H9 (cell line): Measurements from ENCODE around the gene FSTL4. TPM values are rescaled to one million over a fixed set of nuclear protein-coding genes. Genes with fewer than 3 reads are reported as not detected.

Source experiments
- DNase-seq: peaks from one replicate; pipeline ENCODE4 v3.0.0-alpha.2; 2017
- H2AFZ ChIP-seq: one replicate; pipeline ENCODE4 v1.6.1; 2013; ENCODE audit warnings: mild to moderate bottlenecking, low read length, control low read depth, moderate library complexity
- H2AK5ac ChIP-seq: 2 replicates; pipeline ENCODE4 v1.6.1; 2013; ENCODE audit warnings: low read length, control low read depth, mixed read lengths; ENCODE audit not compliant: insufficient read length
- H2BK120ac ChIP-seq: one replicate; pipeline ENCODE4 v1.6.1; 2013; ENCODE audit warnings: low read depth, mild to moderate bottlenecking, low read length, control low read depth, inconsistent platforms; ENCODE audit not compliant: poor library complexity, severe bottlenecking
- H2BK12ac ChIP-seq: 2 replicates; pipeline ENCODE4 v1.6.1; 2013; ENCODE audit warnings: low read length, control low read depth, mixed read lengths, low read depth; ENCODE audit not compliant: insufficient read length
- H2BK15ac ChIP-seq: 2 replicates; pipeline ENCODE4 v1.6.1; 2013; ENCODE audit warnings: low read depth, low read length, control low read depth
- H2BK20ac ChIP-seq: one replicate; pipeline ENCODE4 v1.6.1; 2013; ENCODE audit warnings: low read depth, mild to moderate bottlenecking, low read length, control low read depth, inconsistent platforms; ENCODE audit not compliant: poor library complexity, severe bottlenecking
- H2BK5ac ChIP-seq: 2 replicates; pipeline ENCODE4 v1.6.1; 2013; ENCODE audit warnings: low read length, control low read depth, mixed read lengths; ENCODE audit not compliant: insufficient read length
- H3K14ac ChIP-seq: 2 replicates; pipeline ENCODE4 v1.6.1; 2013; ENCODE audit warnings: low read length, control low read depth; ENCODE audit not compliant: insufficient read depth
- H3K18ac ChIP-seq: 2 replicates; pipeline ENCODE4 v1.6.1; 2013; ENCODE audit warnings: low read depth, mild to moderate bottlenecking, mixed read lengths, low read length, control low read depth; ENCODE audit not compliant: insufficient read length
- H3K23ac ChIP-seq: 2 replicates; pipeline ENCODE4 v1.6.1; 2013; ENCODE audit warnings: low read length, control low read depth, mixed read lengths, low read depth; ENCODE audit not compliant: insufficient read length
- H3K23me2 ChIP-seq: 2 replicates; pipeline ENCODE4 v1.6.1; 2013; ENCODE audit warnings: low read depth, mild to moderate bottlenecking, mixed read lengths, low read length, control low read depth; ENCODE audit not compliant: insufficient read length, poor library complexity, severe bottlenecking
- H3K27ac ChIP-seq: 2 replicates; pipeline ENCODE4 v1.5.1; 2013; ENCODE audit warnings: low read length, control low read depth, mixed read lengths, low read depth; ENCODE audit not compliant: insufficient read length
- H3K27me3 ChIP-seq: 2 replicates; pipeline ENCODE4 v1.6.1; 2013; ENCODE audit warnings: low read length, control low read depth, inconsistent platforms; ENCODE audit not compliant: insufficient read depth
- H3K4ac ChIP-seq: 2 replicates; pipeline ENCODE4 v1.6.1; 2013; ENCODE audit warnings: low read depth, mild to moderate bottlenecking, control low read depth, inconsistent platforms, low read length, moderate library complexity
- H3K4me1 ChIP-seq: 2 replicates; pipeline ENCODE4 v1.6.1; 2013; ENCODE audit warnings: low read length, control low read depth, inconsistent platforms; ENCODE audit not compliant: insufficient read depth
- H3K4me2 ChIP-seq: 2 replicates; pipeline ENCODE4 v1.6.1; 2013; ENCODE audit warnings: low read length, control low read depth, mixed read lengths; ENCODE audit not compliant: insufficient read length, insufficient read depth
- H3K56ac ChIP-seq: 2 replicates; pipeline ENCODE4 v1.6.1; 2013; ENCODE audit warnings: low read depth, mild to moderate bottlenecking, mixed read lengths, low read length, control low read depth; ENCODE audit not compliant: insufficient read length
- H3K79me1 ChIP-seq: 2 replicates; pipeline ENCODE4 v1.6.1; 2013; ENCODE audit warnings: low read depth, mild to moderate bottlenecking, moderate library complexity, low read length, control low read depth, inconsistent platforms; ENCODE audit not compliant: insufficient read depth, poor library complexity, severe bottlenecking
- H3K79me2 ChIP-seq: 2 replicates; pipeline ENCODE4 v1.6.1; 2013; ENCODE audit warnings: low read length, control low read depth, inconsistent platforms; ENCODE audit not compliant: insufficient read depth
- H3K9ac ChIP-seq: 2 replicates; pipeline ENCODE4 v1.6.1; 2013; ENCODE audit warnings: low read length, control low read depth, mixed read lengths; ENCODE audit not compliant: insufficient read length; ENCODE audit errors: extremely low read depth
- H3K9me3 ChIP-seq: one replicate; pipeline ENCODE4 v1.6.1; 2013; ENCODE audit warnings: low read depth, low read length, inconsistent platforms; ENCODE audit not compliant: control insufficient read depth
- H3T11ph ChIP-seq: one replicate; pipeline ENCODE4 v1.6.1; 2013; ENCODE audit warnings: mild to moderate bottlenecking, low read length, control low read depth, inconsistent platforms
- H4K20me1 ChIP-seq: one replicate; pipeline ENCODE4 v1.6.1; 2013; ENCODE audit not compliant: control insufficient read depth, insufficient read length, insufficient read depth
- H4K5ac ChIP-seq: 2 replicates; pipeline ENCODE4 v1.6.1; 2013; ENCODE audit warnings: low read depth, mild to moderate bottlenecking, mixed read lengths, low read length, control low read depth; ENCODE audit not compliant: insufficient read length
- H4K8ac ChIP-seq: replicated peaks from 2 replicates; pipeline ENCODE4 v1.6.1; 2013; ENCODE audit warnings: low read length, control low read depth, mixed read lengths, low read depth; ENCODE audit not compliant: insufficient read length
- H4K91ac ChIP-seq: 2 replicates; pipeline ENCODE4 v1.6.1; 2013; ENCODE audit warnings: low read depth, mild to moderate bottlenecking, moderate library complexity, mixed read lengths, low read length, control low read depth; ENCODE audit not compliant: insufficient read length
- H3K27ac Mint-ChIP-seq, 3 experiments: 2 replicates in 2 of 3; 3 replicates in 1 of 3; pipeline ENCODE4 v1.8.0; 2020 to 2021; ENCODE audit warnings: mixed read lengths in 3 of 3, mild to moderate bottlenecking in 1 of 3, moderate library complexity in 1 of 3
- H3K27me3 Mint-ChIP-seq: 2 replicates; pipeline ENCODE4 v1.8.0; 2021; ENCODE audit warnings: low read depth, mild to moderate bottlenecking, moderate library complexity, mixed read lengths
- H3K36me3 Mint-ChIP-seq, 3 experiments: 2 replicates in 2 of 3; 3 replicates in 1 of 3; pipeline ENCODE4 v1.8.0; 2020 to 2021; ENCODE audit warnings: low read depth in 3 of 3, mixed read lengths in 3 of 3; ENCODE audit not compliant: insufficient read depth in 1 of 3
- H3K4me1 Mint-ChIP-seq, 2 experiments: 2 replicates each; pipeline ENCODE4 v1.8.0; 2020; ENCODE audit warnings: mixed read lengths in 2 of 2
- H3K4me3 Mint-ChIP-seq, 2 experiments: 2 replicates in 1 of 2; 3 replicates in 1 of 2; pipeline ENCODE4 v1.8.0; 2020 to 2021; ENCODE audit warnings: mild to moderate bottlenecking in 2 of 2, mixed read lengths in 2 of 2, moderate library complexity in 1 of 2
- H3K9me3 Mint-ChIP-seq, 2 experiments: 2 replicates in 1 of 2; 3 replicates in 1 of 2; pipeline ENCODE4 v1.8.0; 2020; ENCODE audit warnings: mild to moderate bottlenecking in 2 of 2, mixed read lengths in 2 of 2, moderate library complexity in 1 of 2
- WGBS: extraction: QIAGEN DNeasy Blood & Tissue Kit; methylation state at CpG from one replicate; pipeline ENCODE4 v1.1.7; 2013; ENCODE audit warnings: missing lambda C conversion rate, low lambda C conversion rate, mixed read lengths; ENCODE audit not compliant: insufficient read length; ENCODE audit errors: extremely low coverage; 5-methylcytosine and 5-hydroxymethylcytosine counted together
- total RNA-seq: library from RNA; stranded (reverse); gene quantifications from 2 replicates; pipeline ENCODE4 v1.2.1, GENCODE V29; 2021
- TF ChIP-seq, protein P1 (sequence below): fragments of 200-600 bp; sonication (generic); conservative IDR thresholded peaks from 3 replicates; pipeline ENCODE4 v1.8.0; 2021; ENCODE audit warnings: antibody characterized with exemption, mild to moderate bottlenecking

FSTL4 gene
- total RNA-seq, 1 experiment from 2014 or later: 5.7 TPM

DNA sequence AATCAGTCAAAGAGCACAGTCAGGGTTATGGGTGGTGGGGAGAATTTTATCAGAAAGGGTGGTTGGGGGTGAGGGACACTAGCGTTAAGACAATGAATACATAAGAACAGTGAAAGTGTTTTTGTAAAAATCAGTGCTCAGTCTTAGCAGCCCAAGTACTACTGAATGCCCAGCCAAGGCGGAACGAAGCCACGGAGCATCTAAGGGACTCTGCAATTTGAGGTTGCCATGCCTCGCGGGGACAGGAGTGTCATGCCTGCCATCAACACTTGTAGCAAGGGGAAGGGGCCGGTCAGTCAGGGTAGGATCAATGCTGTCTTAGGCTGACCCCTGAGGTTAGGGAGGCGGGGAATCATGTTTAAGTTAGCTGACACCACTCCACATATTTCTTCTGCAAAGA lies 13.3 kb downstream of the FSTL4 start:
- Histone ChIP-seq H4K20me1 (no peaks in the 10 kb centered on the region), H3K27ac (no peak overlapping the region), H3K4ac (no peak overlapping the region), H3K79me2 (no peaks in the 10 kb centered on the region), H2AFZ (no peak overlapping the region), H2BK5ac (no peak overlapping the region), H4K5ac (no peak overlapping the region), H3K18ac (no peak overlapping the region), H2BK15ac (no peak overlapping the region), H3T11ph (no peak overlapping the region), H4K91ac (no peak overlapping the region), H3K9me3 (no peaks in the 10 kb centered on the region), H4K8ac (no peak overlapping the region), H2BK20ac (no peak overlapping the region), H3K4me1 (peaks cover 9% of the 10 kb centered on the region; the same call in 1 of the 2 replicates), H3K23me2 (no peaks in the 10 kb centered on the region), H2BK12ac (no peak overlapping the region), H2BK120ac (no peak overlapping the region), H3K14ac (no peak overlapping the region), H3K9ac (no peak overlapping the region), H3K56ac (no peak overlapping the region), H3K4me2 (no peak overlapping the region), H2AK5ac (no peak overlapping the region), H3K27me3 (no peaks in the 10 kb centered on the region), H3K79me1 (no peaks in the 10 kb centered on the region), H3K23ac (no peak overlapping the region)
- TF ChIP-seq, protein P1, sequence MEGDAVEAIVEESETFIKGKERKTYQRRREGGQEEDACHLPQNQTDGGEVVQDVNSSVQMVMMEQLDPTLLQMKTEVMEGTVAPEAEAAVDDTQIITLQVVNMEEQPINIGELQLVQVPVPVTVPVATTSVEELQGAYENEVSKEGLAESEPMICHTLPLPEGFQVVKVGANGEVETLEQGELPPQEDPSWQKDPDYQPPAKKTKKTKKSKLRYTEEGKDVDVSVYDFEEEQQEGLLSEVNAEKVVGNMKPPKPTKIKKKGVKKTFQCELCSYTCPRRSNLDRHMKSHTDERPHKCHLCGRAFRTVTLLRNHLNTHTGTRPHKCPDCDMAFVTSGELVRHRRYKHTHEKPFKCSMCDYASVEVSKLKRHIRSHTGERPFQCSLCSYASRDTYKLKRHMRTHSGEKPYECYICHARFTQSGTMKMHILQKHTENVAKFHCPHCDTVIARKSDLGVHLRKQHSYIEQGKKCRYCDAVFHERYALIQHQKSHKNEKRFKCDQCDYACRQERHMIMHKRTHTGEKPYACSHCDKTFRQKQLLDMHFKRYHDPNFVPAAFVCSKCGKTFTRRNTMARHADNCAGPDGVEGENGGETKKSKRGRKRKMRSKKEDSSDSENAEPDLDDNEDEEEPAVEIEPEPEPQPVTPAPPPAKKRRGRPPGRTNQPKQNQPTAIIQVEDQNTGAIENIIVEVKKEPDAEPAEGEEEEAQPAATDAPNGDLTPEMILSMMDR: no peak
- no peak for DNase-seq
- no peaks in the 10 kb centered on the region for H3K36me3 Mint-ChIP-seq
- H3K27me3 Mint-ChIP-seq: peaks cover 36% of the 10 kb centered on the region
- no peaks in the 10 kb centered on the region for H3K9me3 Mint-ChIP-seq
- peaks cover 22 to 29% of the 10 kb centered on the region in 2 experiments for H3K4me1 Mint-ChIP-seq
- no peak overlapping the region for H3K27ac Mint-ChIP-seq
- no peak overlapping the region for H3K4me3 Mint-ChIP-seq
- WGBS: no CpG with 5 or more reads among the region's 8 CpGs
